HepG2 (cell line): ENCODE data around the gene P3H3. TPM values are rescaled to one million over a fixed set of nuclear protein-coding genes. Genes with fewer than 3 reads are reported as not detected.
A peak's percentile ranks its signal among the peaks of the same experiment; 100 is the strongest.

Experiments used
- ARID2 ChIP-seq: sonication (generic); formaldehyde crosslinking; IDR thresholded peaks from 2 replicates; pipeline ENCODE4 v1.8.1; 2022; ENCODE audit warnings: mild to moderate bottlenecking, missing genetic modification reagents, borderline replicate concordance
- HNRNPH1 ChIP-seq: fragments of 200-400 bp; formaldehyde crosslinking; optimal IDR thresholded peaks from 2 replicates; pipeline ENCODE3; 2017; ENCODE audit warnings: mild to moderate bottlenecking, low read depth, low read length
- KLF13 ChIP-seq: sonication (generic); formaldehyde crosslinking; IDR thresholded peaks from 2 replicates; pipeline ENCODE4 v1.4.0; 2020; ENCODE audit warnings: mild to moderate bottlenecking, missing genetic modification reagents
- RFX3 ChIP-seq: IDR thresholded peaks from 2 replicates; pipeline ENCODE4 v1.6.1; 2016; ENCODE audit warnings: missing biosample characterization, missing genetic modification reagents
- RXRB ChIP-seq: IDR thresholded peaks from 2 replicates; pipeline ENCODE4 v1.6.1; 2016; ENCODE audit warnings: borderline replicate concordance, missing genetic modification reagents, missing compliant biosample characterization
- SRSF9 ChIP-seq: fragments of 200-400 bp; formaldehyde crosslinking; IDR thresholded peaks from 2 replicates; pipeline ENCODE4 v1.6.1; 2018; ENCODE audit warnings: borderline replicate concordance, mild to moderate bottlenecking, low read depth, low read length; ENCODE audit not compliant: insufficient read depth, poor library complexity, severe bottlenecking
- ZEB1 ChIP-seq: IDR thresholded peaks from 2 replicates; pipeline ENCODE4 v1.6.1; 2012; ENCODE audit warnings: mild to moderate bottlenecking, low read depth, inconsistent platforms; ENCODE audit not compliant: insufficient replicate concordance
- ZFAT ChIP-seq: sonication (generic); formaldehyde crosslinking; conservative IDR thresholded peaks from 2 replicates; pipeline ENCODE4 v1.8.1; 2023; ENCODE audit warnings: missing genetic modification reagents, inconsistent platforms
- ZNF124 ChIP-seq: sonication (generic); formaldehyde crosslinking; IDR thresholded peaks from 2 replicates; pipeline ENCODE4 v1.4.0; 2020; ENCODE audit warnings: missing genetic modification reagents
- ZNF17 ChIP-seq: sonication (generic); formaldehyde crosslinking; IDR thresholded peaks from 2 replicates; pipeline ENCODE4 v1.5.0; 2020; ENCODE audit warnings: mild to moderate bottlenecking, missing genetic modification reagents
- ZNF24 ChIP-seq: fragments of 450-650 bp; IDR thresholded peaks from 2 replicates; pipeline ENCODE4 v1.6.1; 2017; ENCODE audit warnings: antibody characterized with exemption, mild to moderate bottlenecking
- ZNF33A ChIP-seq: sonication (generic); formaldehyde crosslinking; IDR thresholded peaks from 2 replicates; pipeline ENCODE4 v1.5.1; 2020; ENCODE audit warnings: missing genetic modification reagents, mild to moderate bottlenecking, moderate library complexity, borderline replicate concordance
- ZNF547 ChIP-seq: sonication (generic); formaldehyde crosslinking; IDR thresholded peaks from 2 replicates; pipeline ENCODE4 v1.5.1; 2020; ENCODE audit warnings: mild to moderate bottlenecking, missing genetic modification reagents
- ZNF788 ChIP-seq: sonication (generic); formaldehyde crosslinking; IDR thresholded peaks from 2 replicates; pipeline ENCODE4 v1.5.0; 2020; ENCODE audit warnings: mild to moderate bottlenecking, missing genetic modification reagents, borderline replicate concordance
- polyA plus RNA-seq, 8 experiments: library from polyadenylated mRNA; depleted of rRNA in 3 of 8; stranded (reverse) in 7 of 8; unstranded in 1 of 8; fragments of >200 nt; fragmentation: Illumina TruSeq in 4 of 8; extraction: Trizol in 4 of 8; gene quantifications; 2 replicates each; pipeline versions ENCODE4 v1.2.1 to v1.2.3, GENCODE V29; 2011 to 2016; ENCODE audit warnings: low read depth in 4 of 8, missing spikeins in 1 of 8, mixed read lengths in 1 of 8; ENCODE audit not compliant: insufficient read depth in 1 of 8
- total RNA-seq, 5 experiments: library from RNA; depleted of rRNA; stranded (reverse); fragments of >200 nt; fragmentation: Illumina TruSeq; extraction: Trizol; gene quantifications; 2 replicates each; pipeline ENCODE4 v1.2.3, GENCODE V29; 2016; ENCODE audit warnings: low read depth in 1 of 5
- TF ChIP-seq, protein P1 (sequence below): sonication (generic); formaldehyde crosslinking; IDR thresholded peaks from 2 replicates; pipeline ENCODE4 v1.4.0; 2020; ENCODE audit warnings: missing genetic modification reagents
- TF ChIP-seq, protein P2 (sequence below): sonication (generic); formaldehyde crosslinking; IDR thresholded peaks from 2 replicates; pipeline ENCODE4 v1.8.0; 2022; ENCODE audit warnings: missing genetic modification reagents, mild to moderate bottlenecking, moderate library complexity, borderline replicate concordance
- TF ChIP-seq, protein P3 (sequence below): sonication (generic); formaldehyde crosslinking; IDR thresholded peaks from 2 replicates; pipeline ENCODE4 v1.8.0; 2023; ENCODE audit warnings: mild to moderate bottlenecking, missing genetic modification reagents
- TF ChIP-seq, protein P4 (sequence below): sonication (generic); formaldehyde crosslinking; IDR thresholded peaks from 2 replicates; pipeline ENCODE4 v1.4.0; 2020; ENCODE audit warnings: mild to moderate bottlenecking, missing genetic modification reagents

P3H3 gene
- total and polyA plus RNA-seq, 2 of the 13 experiments (the other 11 are each of a cell fraction or from before 2014, with no cell fraction given): 20.1 to 20.5 TPM

DNA sequence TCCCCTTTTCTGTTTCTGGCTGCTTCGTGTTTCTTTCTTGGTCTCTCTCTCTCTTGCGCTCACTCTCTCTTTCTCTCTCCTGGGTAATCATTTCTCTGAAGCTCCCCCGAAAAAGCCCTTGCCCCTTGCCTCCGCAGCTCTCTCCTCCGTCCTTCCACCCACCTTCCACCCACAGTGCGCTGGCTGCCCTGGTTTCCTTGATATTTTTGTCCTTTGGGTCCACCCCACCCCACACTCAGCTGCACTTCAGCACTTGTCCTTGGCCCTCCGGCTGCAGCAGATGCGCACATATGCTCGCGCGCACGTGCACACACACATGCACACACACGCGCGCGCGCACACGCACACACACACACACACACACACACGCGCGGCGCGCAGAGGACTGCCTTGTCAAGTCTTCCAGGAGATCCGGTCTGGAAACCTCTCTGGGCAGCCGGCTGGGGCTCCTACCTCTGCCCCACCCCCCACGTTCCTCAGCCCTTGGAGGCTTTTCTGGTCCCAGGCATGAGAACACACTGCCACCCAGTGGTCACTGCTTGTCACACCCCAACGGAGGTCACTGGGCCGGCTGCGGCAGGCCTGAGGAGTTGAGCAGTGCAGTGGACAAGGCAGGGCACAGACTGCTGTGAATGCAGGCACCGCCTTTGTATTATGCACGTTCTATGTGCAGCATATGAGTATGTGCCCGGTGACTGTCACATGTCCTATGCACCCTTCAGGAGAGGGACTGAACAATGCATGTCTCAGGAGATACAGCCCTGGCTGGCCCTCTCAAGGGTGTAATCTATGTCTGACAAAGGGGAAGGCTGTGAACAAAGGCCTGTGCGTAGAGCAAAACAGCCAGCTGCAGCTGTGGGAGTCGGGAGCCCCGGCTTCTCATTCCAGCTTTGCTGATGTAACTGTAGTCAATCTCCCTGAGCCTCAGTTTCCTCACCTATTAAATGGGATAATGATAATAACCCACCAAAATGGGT lies 49.3 kb upstream of the P3H3 start (continued):
- TF ChIP-seq ZEB1 (no peak), ZNF124 (CRISPR knock-in tag) (no peak; the same call in 1 of the 2 replicates), KLF13 (CRISPR knock-in tag) (no peak), RFX3 (CRISPR knock-in tag) (no peak), ZNF788 (CRISPR knock-in tag) (no peak; the same call in 1 of the 2 replicates), ZNF547 (no peak), SRSF9 (no peak), ZNF33A (CRISPR knock-in tag) (no peak), RXRB (CRISPR knock-in tag) (peak; percentile 81; the same call in 1 of the 2 replicates), ZNF17 (CRISPR knock-in tag) (no peak), ZNF24 (no peak), ZFAT (no peak), HNRNPH1 (no peak), ARID2 (CRISPR knock-in tag) (no peak)
- TF ChIP-seq, protein P1, sequence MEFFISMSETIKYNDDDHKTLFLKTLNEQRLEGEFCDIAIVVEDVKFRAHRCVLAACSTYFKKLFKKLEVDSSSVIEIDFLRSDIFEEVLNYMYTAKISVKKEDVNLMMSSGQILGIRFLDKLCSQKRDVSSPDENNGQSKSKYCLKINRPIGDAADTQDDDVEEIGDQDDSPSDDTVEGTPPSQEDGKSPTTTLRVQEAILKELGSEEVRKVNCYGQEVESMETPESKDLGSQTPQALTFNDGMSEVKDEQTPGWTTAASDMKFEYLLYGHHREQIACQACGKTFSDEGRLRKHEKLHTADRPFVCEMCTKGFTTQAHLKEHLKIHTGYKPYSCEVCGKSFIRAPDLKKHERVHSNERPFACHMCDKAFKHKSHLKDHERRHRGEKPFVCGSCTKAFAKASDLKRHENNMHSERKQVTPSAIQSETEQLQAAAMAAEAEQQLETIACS (CRISPR knock-in tag): peak; percentile 89
- TF ChIP-seq, protein P2, sequence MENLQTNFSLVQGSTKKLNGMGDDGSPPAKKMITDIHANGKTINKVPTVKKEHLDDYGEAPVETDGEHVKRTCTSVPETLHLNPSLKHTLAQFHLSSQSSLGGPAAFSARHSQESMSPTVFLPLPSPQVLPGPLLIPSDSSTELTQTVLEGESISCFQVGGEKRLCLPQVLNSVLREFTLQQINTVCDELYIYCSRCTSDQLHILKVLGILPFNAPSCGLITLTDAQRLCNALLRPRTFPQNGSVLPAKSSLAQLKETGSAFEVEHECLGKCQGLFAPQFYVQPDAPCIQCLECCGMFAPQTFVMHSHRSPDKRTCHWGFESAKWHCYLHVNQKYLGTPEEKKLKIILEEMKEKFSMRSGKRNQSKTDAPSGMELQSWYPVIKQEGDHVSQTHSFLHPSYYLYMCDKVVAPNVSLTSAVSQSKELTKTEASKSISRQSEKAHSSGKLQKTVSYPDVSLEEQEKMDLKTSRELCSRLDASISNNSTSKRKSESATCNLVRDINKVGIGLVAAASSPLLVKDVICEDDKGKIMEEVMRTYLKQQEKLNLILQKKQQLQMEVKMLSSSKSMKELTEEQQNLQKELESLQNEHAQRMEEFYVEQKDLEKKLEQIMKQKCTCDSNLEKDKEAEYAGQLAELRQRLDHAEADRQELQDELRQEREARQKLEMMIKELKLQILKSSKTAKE (CRISPR knock-in tag): peak; percentile 80
- TF ChIP-seq, protein P3, sequence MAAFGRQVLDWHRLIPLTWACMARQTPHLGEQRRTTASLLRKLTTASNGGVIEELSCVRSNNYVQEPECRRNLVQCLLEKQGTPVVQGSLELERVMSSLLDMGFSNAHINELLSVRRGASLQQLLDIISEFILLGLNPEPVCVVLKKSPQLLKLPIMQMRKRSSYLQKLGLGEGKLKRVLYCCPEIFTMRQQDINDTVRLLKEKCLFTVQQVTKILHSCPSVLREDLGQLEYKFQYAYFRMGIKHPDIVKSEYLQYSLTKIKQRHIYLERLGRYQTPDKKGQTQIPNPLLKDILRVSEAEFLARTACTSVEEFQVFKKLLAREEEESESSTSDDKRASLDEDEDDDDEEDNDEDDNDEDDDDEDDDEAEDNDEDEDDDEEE (CRISPR knock-in tag): no peak
- TF ChIP-seq, protein P4, sequence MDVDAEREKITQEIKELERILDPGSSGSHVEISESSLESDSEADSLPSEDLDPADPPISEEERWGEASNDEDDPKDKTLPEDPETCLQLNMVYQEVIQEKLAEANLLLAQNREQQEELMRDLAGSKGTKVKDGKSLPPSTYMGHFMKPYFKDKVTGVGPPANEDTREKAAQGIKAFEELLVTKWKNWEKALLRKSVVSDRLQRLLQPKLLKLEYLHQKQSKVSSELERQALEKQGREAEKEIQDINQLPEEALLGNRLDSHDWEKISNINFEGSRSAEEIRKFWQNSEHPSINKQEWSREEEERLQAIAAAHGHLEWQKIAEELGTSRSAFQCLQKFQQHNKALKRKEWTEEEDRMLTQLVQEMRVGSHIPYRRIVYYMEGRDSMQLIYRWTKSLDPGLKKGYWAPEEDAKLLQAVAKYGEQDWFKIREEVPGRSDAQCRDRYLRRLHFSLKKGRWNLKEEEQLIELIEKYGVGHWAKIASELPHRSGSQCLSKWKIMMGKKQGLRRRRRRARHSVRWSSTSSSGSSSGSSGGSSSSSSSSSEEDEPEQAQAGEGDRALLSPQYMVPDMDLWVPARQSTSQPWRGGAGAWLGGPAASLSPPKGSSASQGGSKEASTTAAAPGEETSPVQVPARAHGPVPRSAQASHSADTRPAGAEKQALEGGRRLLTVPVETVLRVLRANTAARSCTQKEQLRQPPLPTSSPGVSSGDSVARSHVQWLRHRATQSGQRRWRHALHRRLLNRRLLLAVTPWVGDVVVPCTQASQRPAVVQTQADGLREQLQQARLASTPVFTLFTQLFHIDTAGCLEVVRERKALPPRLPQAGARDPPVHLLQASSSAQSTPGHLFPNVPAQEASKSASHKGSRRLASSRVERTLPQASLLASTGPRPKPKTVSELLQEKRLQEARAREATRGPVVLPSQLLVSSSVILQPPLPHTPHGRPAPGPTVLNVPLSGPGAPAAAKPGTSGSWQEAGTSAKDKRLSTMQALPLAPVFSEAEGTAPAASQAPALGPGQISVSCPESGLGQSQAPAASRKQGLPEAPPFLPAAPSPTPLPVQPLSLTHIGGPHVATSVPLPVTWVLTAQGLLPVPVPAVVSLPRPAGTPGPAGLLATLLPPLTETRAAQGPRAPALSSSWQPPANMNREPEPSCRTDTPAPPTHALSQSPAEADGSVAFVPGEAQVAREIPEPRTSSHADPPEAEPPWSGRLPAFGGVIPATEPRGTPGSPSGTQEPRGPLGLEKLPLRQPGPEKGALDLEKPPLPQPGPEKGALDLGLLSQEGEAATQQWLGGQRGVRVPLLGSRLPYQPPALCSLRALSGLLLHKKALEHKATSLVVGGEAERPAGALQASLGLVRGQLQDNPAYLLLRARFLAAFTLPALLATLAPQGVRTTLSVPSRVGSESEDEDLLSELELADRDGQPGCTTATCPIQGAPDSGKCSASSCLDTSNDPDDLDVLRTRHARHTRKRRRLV (CRISPR knock-in tag): 0 out of 2 replicates have a peak, but pooled peaks have one; percentile 69
